ENCODE results near the gene ZMIZ1. TPM values are rescaled to one million over a fixed set of nuclear protein-coding genes. Genes with fewer than 3 reads are reported as not detected.
A peak's percentile ranks its signal among the peaks of the same experiment; 100 is the strongest.

Gene ZMIZ1
- total and polyA plus RNA-seq, 2 donors (not counting 1 experiment from before 2014, with no cell fraction given): 6.3 to 30.6 TPM

GRCh38 chr10:79211616-79212015, 142.8 kb downstream of the ZMIZ1 start:
- DNase-seq (ENCODE audit: low read depth in 2 of 2): no peak
- H3K4me1 ChIP-seq (ENCODE audit: control insufficient read depth, extremely low read depth, insufficient read depth, low read length): no peaks in the 10 kb centered on the region
- no peaks in the 10 kb centered on the region for H3K27me3 ChIP-seq (ENCODE audit: control insufficient read depth, insufficient read depth, low read length)
- H2AFZ ChIP-seq (ENCODE audit: low read length): no peak overlapping the region
- no peak overlapping the region for H3K4me3 ChIP-seq (replicated peaks in 1 of 4; ENCODE audit: control extremely low read depth in 1 of 4, insufficient read depth in 1 of 4, low read depth in 3 of 4, low read length in 4 of 4)
- no peak overlapping the region for H3K9ac ChIP-seq (ENCODE audit: insufficient read depth, low read length)
- no peak overlapping the region for H3K27ac ChIP-seq (ENCODE audit: insufficient read depth, low read length)
- H3K9me3 ChIP-seq (ENCODE audit: control insufficient read depth, insufficient read depth, low read depth, low read length): no peaks in the 10 kb centered on the region
- TF ChIP-seq CTCF (conservative IDR thresholded peaks at IDR 0.05 in 1 of 2, IDR thresholded peaks at IDR 0.05 in 1 of 2; ENCODE audit: low read depth in 1 of 2, low read length in 2 of 2): no peak
- TF ChIP-seq EZH2 (IDR thresholded peaks at IDR 0.05; ENCODE audit: low read length, missing control alignments): no peak
- no peak overlapping the region for H3K4me2 ChIP-seq (ENCODE audit: extremely low read depth, insufficient read depth, low read length)
- no peaks in the 10 kb centered on the region for H3K79me2 ChIP-seq (ENCODE audit: control insufficient read depth, insufficient read depth, low read length)
- H3K36me3 ChIP-seq (ENCODE audit: control insufficient read depth, insufficient read depth, low read length): peaks cover 49% of the 10 kb centered on the region
- H4K20me1 ChIP-seq (ENCODE audit: control insufficient read depth, extremely low read depth, insufficient read depth, low read length): no peaks in the 10 kb centered on the region

GRCh38 chr10:79215531-79215930, 146.8 kb downstream of the ZMIZ1 start:
- Histone ChIP-seq H2AFZ (ENCODE audit: low read length) (no peak overlapping the region), H3K4me1 (ENCODE audit: control insufficient read depth, extremely low read depth, insufficient read depth, low read length) (peaks cover 10% of the 10 kb centered on the region), H3K9ac (ENCODE audit: insufficient read depth, low read length) (no peak overlapping the region), H3K36me3 (ENCODE audit: control insufficient read depth, insufficient read depth, low read length) (peaks cover 33% of the 10 kb centered on the region), H3K27ac (ENCODE audit: insufficient read depth, low read length) (no peak overlapping the region), H3K9me3 (ENCODE audit: control insufficient read depth, insufficient read depth, low read depth, low read length) (no peaks in the 10 kb centered on the region), H3K4me2 (ENCODE audit: extremely low read depth, insufficient read depth, low read length) (no peak overlapping the region), H3K79me2 (ENCODE audit: control insufficient read depth, insufficient read depth, low read length) (no peaks in the 10 kb centered on the region), H3K27me3 (ENCODE audit: control insufficient read depth, insufficient read depth, low read length) (no peaks in the 10 kb centered on the region), H3K4me3 (replicated peaks in 1 of 4; ENCODE audit: control extremely low read depth in 1 of 4, insufficient read depth in 1 of 4, low read depth in 3 of 4, low read length in 4 of 4) (no peak overlapping the region), H4K20me1 (ENCODE audit: control insufficient read depth, extremely low read depth, insufficient read depth, low read length) (no peaks in the 10 kb centered on the region)
- no peak for DNase-seq (ENCODE audit: low read depth in 2 of 2)
- TF ChIP-seq CTCF (conservative IDR thresholded peaks at IDR 0.05 in 1 of 2, IDR thresholded peaks at IDR 0.05 in 1 of 2; ENCODE audit: low read depth in 1 of 2, low read length in 2 of 2) (no peak), EZH2 (IDR thresholded peaks at IDR 0.05; ENCODE audit: low read length, missing control alignments) (no peak)

- DNase-seq (ENCODE audit: low read depth in 2 of 2): peak in 1 of 2 donors; percentile 72
- Histone ChIP-seq H3K4me1 (ENCODE audit: control insufficient read depth, extremely low read depth, insufficient read depth, low read length) (peaks cover 40% of the 10 kb centered on the region), H3K4me3 (replicated peaks in 1 of 4; ENCODE audit: control extremely low read depth in 1 of 4, insufficient read depth in 1 of 4, low read depth in 3 of 4, low read length in 4 of 4) (no peak overlapping the region), H3K79me2 (ENCODE audit: control insufficient read depth, insufficient read depth, low read length) (no peaks in the 10 kb centered on the region), H2AFZ (ENCODE audit: low read length) (no peak overlapping the region), H3K9ac (ENCODE audit: insufficient read depth, low read length) (no peak overlapping the region), H3K36me3 (ENCODE audit: control insufficient read depth, insufficient read depth, low read length) (peaks cover 25% of the 10 kb centered on the region), H4K20me1 (ENCODE audit: control insufficient read depth, extremely low read depth, insufficient read depth, low read length) (no peaks in the 10 kb centered on the region), H3K27me3 (ENCODE audit: control insufficient read depth, insufficient read depth, low read length) (no peaks in the 10 kb centered on the region), H3K4me2 (ENCODE audit: extremely low read depth, insufficient read depth, low read length) (no peak overlapping the region), H3K9me3 (ENCODE audit: control insufficient read depth, insufficient read depth, low read depth, low read length) (no peaks in the 10 kb centered on the region), H3K27ac (ENCODE audit: insufficient read depth, low read length) (peak overlapping the region; percentile 51)
- TF ChIP-seq EZH2 (IDR thresholded peaks at IDR 0.05; ENCODE audit: low read length, missing control alignments) (no peak), CTCF (conservative IDR thresholded peaks at IDR 0.05 in 1 of 2, IDR thresholded peaks at IDR 0.05 in 1 of 2; ENCODE audit: low read depth in 1 of 2, low read length in 2 of 2) (no peak)
These were observed 150.7 kb downstream of the ZMIZ1 start for GRCh38 chr10:79219322-79219957.

Measured in fibroblast of lung (primary cell).